CD4-positive, alpha-beta T cell (primary cell): Measurements from ENCODE around the gene KCTD21. TPM values are rescaled to one million over a fixed set of nuclear protein-coding genes. Genes with fewer than 3 reads are reported as not detected.
A peak's percentile ranks its signal among the peaks of the same experiment; 100 is the strongest.

Experiments
- ATAC-seq: fragments of 200-7000 bp; cut with Tn5 transposase; one replicate; pipeline ENCODE4 v1.10.0; 2022; ENCODE audit warnings: mild to moderate bottlenecking; ENCODE audit not compliant: poor library complexity
- CTCF ChIA-PET: fragments of 350-600 bp; sonication (Branson Sonifier 250); formaldehyde crosslinking; loops from one replicate; lab custom pipeline; 2021; ENCODE audit warnings: antibody characterized with exemption, inconsistent platforms; lab: Charles Lee
- POLR2A ChIA-PET: fragments of 350-600 bp; sonication (Branson Sonifier 250); formaldehyde crosslinking; loops from one replicate; lab custom pipeline; 2021; ENCODE audit warnings: antibody characterized with exemption, inconsistent platforms; lab: Charles Lee
- DNase-seq, 14 experiments: peaks; one replicate each; pipeline ENCODE4 v3.0.0-alpha.2; 2013 to 2020; ENCODE audit warnings: mixed read lengths in 2 of 14
- H3K27ac ChIP-seq, 2 donors: one replicate each; pipeline versions ENCODE4 v1.5.1 to v1.7.0; 2013; ENCODE audit warnings: low read length in 2 of 2, low read depth in 1 of 2, mild to moderate bottlenecking in 1 of 2
- H3K27me3 ChIP-seq, 2 experiments: 1 replicate in 1 of 2; 2 replicates in 1 of 2; pipeline versions ENCODE4 v1.6.1 to v1.7.0; 2013; ENCODE audit warnings: low read length in 2 of 2, control low read depth in 1 of 2, mild to moderate bottlenecking in 1 of 2, moderate library complexity in 1 of 2; ENCODE audit not compliant: insufficient read depth in 2 of 2, control insufficient read depth in 1 of 2
- H3K36me3 ChIP-seq: one replicate; pipeline ENCODE4 v1.6.1; 2013; ENCODE audit warnings: low read length, control low read depth; ENCODE audit not compliant: insufficient read depth
- H3K4me1 ChIP-seq: one replicate; pipeline ENCODE4 v1.6.1; 2013; ENCODE audit warnings: low read length, control low read depth; ENCODE audit not compliant: insufficient read depth
- H3K4me3 ChIP-seq: one replicate; pipeline ENCODE4 v1.5.1; 2013; ENCODE audit warnings: mild to moderate bottlenecking, low read length, moderate library complexity
- H3K9me3 ChIP-seq, 2 experiments: 1 replicate in 1 of 2; 2 replicates in 1 of 2; pipeline versions ENCODE4 v1.6.1 to v1.7.0; 2013; ENCODE audit warnings: low read length in 2 of 2, mild to moderate bottlenecking in 2 of 2, control low read depth in 1 of 2, moderate library complexity in 1 of 2; ENCODE audit not compliant: control insufficient read depth in 1 of 2, insufficient read depth in 1 of 2
- H3K27ac Mint-ChIP-seq: one replicate; pipeline ENCODE4 v1.8.0; 2020; ENCODE audit warnings: mixed read lengths
- H3K27me3 Mint-ChIP-seq: one replicate; pipeline ENCODE4 v1.8.0; 2021; ENCODE audit warnings: mixed read lengths
- H3K36me3 Mint-ChIP-seq: one replicate; pipeline ENCODE4 v1.8.0; 2021; ENCODE audit warnings: low read depth, mixed read lengths
- H3K4me1 Mint-ChIP-seq: one replicate; pipeline ENCODE4 v1.8.0; 2021; ENCODE audit warnings: low read depth, mixed read lengths
- H3K4me3 Mint-ChIP-seq: one replicate; pipeline ENCODE4 v1.8.0; 2020; ENCODE audit warnings: mild to moderate bottlenecking, mixed read lengths
- H3K9me3 Mint-ChIP-seq: one replicate; pipeline ENCODE4 v1.8.0; 2020; ENCODE audit warnings: mixed read lengths
- intact Hi-C, 2 experiments: fragments of 100-400 bp; cut with DNase I in 1 of 2; cut with micrococcal nuclease in 1 of 2; formaldehyde crosslinking; loops; one replicate each; pipeline versions ENCODE4 v1.15.1 to v1.9.0; 2023 to 2025; cut with DNase I, micrococcal nuclease
- total RNA-seq, 174 experiments: library from RNA in 2 of 174; stranded (reverse) in 2 of 174; gene quantifications; one replicate each; pipeline ENCODE4 v1.2.3 and lab custom pipeline; 2021 to 2026
- TF ChIP-seq, protein P1 (sequence below): fragments of 200-600 bp; IDR thresholded peaks from one replicate; pipeline ENCODE4 v1.8.0; 2022; ENCODE audit warnings: antibody characterized with exemption, mild to moderate bottlenecking

KCTD21 gene
- total RNA-seq, 2 experiments from 2014 or later = 3.5 to 6.5 TPM

DNA sequence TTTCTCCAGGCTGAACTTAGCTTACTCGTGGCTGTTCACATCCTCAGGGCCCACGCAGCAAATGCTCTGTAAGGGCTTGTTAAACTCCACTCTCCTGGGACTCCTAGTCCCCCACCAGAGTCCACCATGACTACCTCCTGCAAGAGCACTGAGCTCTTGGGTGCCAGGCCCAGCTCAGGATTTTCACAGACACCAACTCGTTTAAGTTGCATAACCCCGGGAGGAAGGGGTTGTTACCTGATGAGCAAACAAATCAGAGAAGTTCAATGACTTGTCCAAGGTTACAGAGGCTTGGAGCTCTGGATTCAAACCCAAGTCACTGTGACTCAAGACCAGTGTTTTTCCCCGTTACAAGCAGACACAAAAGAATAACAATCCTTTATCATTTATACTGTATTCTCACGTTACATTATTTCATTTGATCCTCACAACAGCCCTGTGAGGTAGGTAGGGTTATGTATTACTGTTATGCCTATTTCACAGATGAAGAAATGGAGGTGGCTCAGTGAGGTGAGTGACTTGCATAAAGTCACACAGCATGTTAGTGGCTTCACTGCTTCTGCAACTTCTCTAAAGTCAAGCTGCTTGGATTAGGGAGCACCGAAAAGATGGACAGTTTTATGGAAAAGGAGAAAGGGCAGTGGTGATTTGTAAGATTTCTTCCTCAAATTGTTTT lies 17.4 kb downstream of the KCTD21 start:
- intact Hi-C loops = no loop called here
- CTCF ChIA-PET = no interaction called here

DNA sequence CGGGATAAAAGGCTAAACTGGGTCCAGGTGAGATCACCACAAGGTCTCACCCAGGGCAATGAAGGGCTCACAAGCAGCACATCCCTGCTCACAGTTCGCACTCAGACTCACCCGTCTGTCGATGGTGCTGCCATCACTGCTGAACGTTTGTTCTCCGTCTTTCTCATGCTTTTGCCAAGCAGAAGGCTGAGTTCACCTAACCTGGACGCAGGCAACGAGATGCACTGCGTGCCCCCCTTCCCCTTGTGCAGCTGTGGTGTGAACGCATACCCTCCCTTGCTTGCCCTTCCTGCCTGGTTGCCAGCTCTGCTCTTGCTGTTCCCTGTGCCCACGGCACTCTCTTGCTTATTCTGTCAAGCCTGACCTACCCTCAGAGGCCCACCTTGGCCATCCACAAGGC lies 18.0 kb downstream of the KCTD21 start:
- Histone ChIP-seq H3K9me3 (no peaks in the 10 kb centered on the region), H3K27ac (no peak overlapping the region), H3K4me1 (no peaks in the 10 kb centered on the region), H3K4me3 (no peak overlapping the region), H3K27me3 (no peaks in the 10 kb centered on the region), H3K36me3 (peaks cover 15% of the 10 kb centered on the region)
- no peaks in the 10 kb centered on the region for H3K9me3 Mint-ChIP-seq
- H3K4me3 Mint-ChIP-seq = no peak overlapping the region
- ChIA-PET POLR2A (no interaction called here), CTCF (no interaction called here)
- H3K27me3 Mint-ChIP-seq = no peaks in the 10 kb centered on the region
- DNase-seq = no peak
- no peak for ATAC-seq
- TF ChIP-seq, protein P1, sequence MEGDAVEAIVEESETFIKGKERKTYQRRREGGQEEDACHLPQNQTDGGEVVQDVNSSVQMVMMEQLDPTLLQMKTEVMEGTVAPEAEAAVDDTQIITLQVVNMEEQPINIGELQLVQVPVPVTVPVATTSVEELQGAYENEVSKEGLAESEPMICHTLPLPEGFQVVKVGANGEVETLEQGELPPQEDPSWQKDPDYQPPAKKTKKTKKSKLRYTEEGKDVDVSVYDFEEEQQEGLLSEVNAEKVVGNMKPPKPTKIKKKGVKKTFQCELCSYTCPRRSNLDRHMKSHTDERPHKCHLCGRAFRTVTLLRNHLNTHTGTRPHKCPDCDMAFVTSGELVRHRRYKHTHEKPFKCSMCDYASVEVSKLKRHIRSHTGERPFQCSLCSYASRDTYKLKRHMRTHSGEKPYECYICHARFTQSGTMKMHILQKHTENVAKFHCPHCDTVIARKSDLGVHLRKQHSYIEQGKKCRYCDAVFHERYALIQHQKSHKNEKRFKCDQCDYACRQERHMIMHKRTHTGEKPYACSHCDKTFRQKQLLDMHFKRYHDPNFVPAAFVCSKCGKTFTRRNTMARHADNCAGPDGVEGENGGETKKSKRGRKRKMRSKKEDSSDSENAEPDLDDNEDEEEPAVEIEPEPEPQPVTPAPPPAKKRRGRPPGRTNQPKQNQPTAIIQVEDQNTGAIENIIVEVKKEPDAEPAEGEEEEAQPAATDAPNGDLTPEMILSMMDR = no peak
- intact Hi-C loops = no loop called here
- peaks cover 26% of the 10 kb centered on the region for H3K36me3 Mint-ChIP-seq
- no peaks in the 10 kb centered on the region for H3K4me1 Mint-ChIP-seq
- H3K27ac Mint-ChIP-seq = no peak overlapping the region

More for the DNA sequence above, 17.4 kb downstream of the KCTD21 start:
- Mint-ChIP-seq H3K4me3 (no peak overlapping the region), H3K4me1 (no peaks in the 10 kb centered on the region), H3K27ac (no peak overlapping the region), H3K9me3 (no peaks in the 10 kb centered on the region), H3K27me3 (no peaks in the 10 kb centered on the region), H3K36me3 (peaks cover 30% of the 10 kb centered on the region)
- POLR2A ChIA-PET = no interaction called here
- H3K27ac ChIP-seq = no peak overlapping the region
- H3K4me1 ChIP-seq = no peaks in the 10 kb centered on the region
- ATAC-seq (no peak), DNase-seq (no peak)
- no peaks in the 10 kb centered on the region for H3K9me3 ChIP-seq
- no peak overlapping the region for H3K4me3 ChIP-seq
- TF ChIP-seq, protein P1 = no peak
- H3K27me3 ChIP-seq = no peaks in the 10 kb centered on the region
- H3K36me3 ChIP-seq = peaks cover 15% of the 10 kb centered on the region

DNA sequence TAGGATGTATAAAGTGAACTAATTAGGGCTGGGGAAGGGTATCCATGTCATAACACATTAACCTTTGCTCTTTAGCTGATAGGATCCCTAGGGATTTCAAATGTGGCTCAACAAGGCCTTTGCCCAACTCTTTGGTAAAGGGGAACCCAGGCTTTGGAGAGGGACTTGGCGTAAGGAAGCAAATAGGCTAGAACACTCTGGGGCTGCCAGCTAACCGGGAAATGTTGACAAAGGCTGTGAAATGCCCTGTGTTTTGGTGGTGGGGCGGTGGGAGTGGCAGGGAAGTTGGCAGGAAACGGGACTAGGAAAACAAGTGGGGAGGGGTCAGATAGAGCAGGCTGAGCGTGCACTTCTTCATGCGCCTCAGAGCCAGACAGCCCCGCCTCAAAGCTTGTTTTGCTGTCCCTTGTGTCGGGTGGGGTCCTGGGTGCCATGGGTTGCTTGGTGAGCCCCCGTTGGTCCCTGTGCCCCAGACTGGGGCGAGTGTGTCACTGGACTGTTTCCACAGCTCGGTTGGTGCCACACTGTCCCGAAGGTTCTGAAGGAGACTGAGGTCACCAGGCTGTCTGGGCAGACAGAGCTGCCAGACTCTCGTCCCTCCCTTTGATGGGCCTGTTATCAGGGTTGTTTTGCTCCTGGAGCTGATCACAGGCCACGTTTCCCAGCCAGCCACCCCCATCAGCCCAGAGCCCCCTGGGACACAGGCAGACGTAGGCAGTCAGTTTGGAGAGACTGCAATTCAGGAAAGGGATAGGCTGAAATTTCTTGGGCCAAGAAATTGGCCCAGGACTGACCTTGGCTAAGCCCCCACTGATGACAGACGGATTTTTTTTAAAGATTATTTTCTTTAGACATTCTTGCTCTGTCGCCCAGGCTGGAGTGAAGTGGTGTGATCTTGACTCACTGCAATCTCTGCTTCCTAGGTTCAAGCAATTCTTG lies 19.6 kb downstream of the KCTD21 start:
- Histone ChIP-seq H3K9me3 (no peaks in the 10 kb centered on the region), H3K4me1 (no peaks in the 10 kb centered on the region), H3K36me3 (peaks cover 11% of the 10 kb centered on the region), H3K27me3 (no peaks in the 10 kb centered on the region), H3K4me3 (no peak overlapping the region), H3K27ac (no peak overlapping the region)
- no peak for ATAC-seq
- no peak overlapping the region for H3K4me3 Mint-ChIP-seq
- H3K4me1 Mint-ChIP-seq = no peaks in the 10 kb centered on the region
- POLR2A ChIA-PET = interaction anchor here (0.9 kb wide), 1 partner anchor 29 kb away, joined by 3 read pairs; the partner anchor contains the start of gene ALG8
- H3K36me3 Mint-ChIP-seq = peaks cover 15% of the 10 kb centered on the region
- no peaks in the 10 kb centered on the region for H3K9me3 Mint-ChIP-seq
- intact Hi-C loops = no loop called here
- no peaks in the 10 kb centered on the region for H3K27me3 Mint-ChIP-seq
- peak overlapping the region; percentile 4 for H3K27ac Mint-ChIP-seq
- DNase-seq = no peak
- CTCF ChIA-PET = no interaction called here
- TF ChIP-seq, protein P1 = no peak
